WTC11 (cell line): ENCODE data around the gene PREP. TPM values are rescaled to one million over a fixed set of nuclear protein-coding genes. Genes with fewer than 3 reads are reported as not detected.

ENCODE experiments used
- ATAC-seq: fragments of 200-7000 bp; cut with Tn5 transposase; 2 replicates; pipeline ENCODE4 v1.10.0; 2021; ENCODE audit warnings: mild to moderate bottlenecking, moderate library complexity
- CTCF ChIA-PET: fragments of 300-600 bp; sonication (Branson Sonifier 250); formaldehyde crosslinking; loops from one replicate; lab custom pipeline; 2021; ENCODE audit warnings: antibody characterized with exemption; lab: Charles Lee
- POLR2A ChIA-PET: fragments of 350-600 bp; sonication (Branson Sonifier 250); formaldehyde crosslinking; loops from one replicate; lab custom pipeline; 2021; ENCODE audit warnings: antibody characterized with exemption; lab: Charles Lee
- DNase-seq: peaks from one replicate; pipeline ENCODE4 v3.0.0; 2021; ENCODE audit warnings: low spot score
- H3K27ac Mint-ChIP-seq: 2 replicates; pipeline ENCODE4 v1.8.0; 2021; ENCODE audit warnings: mixed read lengths
- H3K27me3 Mint-ChIP-seq: 2 replicates; pipeline ENCODE4 v1.8.0; 2021; ENCODE audit warnings: low read depth, mild to moderate bottlenecking, moderate library complexity, mixed read lengths
- H3K36me3 Mint-ChIP-seq: 2 replicates; pipeline ENCODE4 v1.8.0; 2021; ENCODE audit warnings: mixed read lengths
- H3K4me1 Mint-ChIP-seq: 2 replicates; pipeline ENCODE4 v1.8.0; 2022; ENCODE audit warnings: mixed read lengths
- H3K4me3 Mint-ChIP-seq: 2 replicates; pipeline ENCODE4 v1.8.0; 2021; ENCODE audit warnings: mild to moderate bottlenecking, moderate library complexity, mixed read lengths
- H3K9me3 Mint-ChIP-seq: 2 replicates; pipeline ENCODE4 v1.8.0; 2021; ENCODE audit warnings: mixed read lengths
- AFF4 ChIP-seq: sonication (generic); formaldehyde crosslinking; IDR thresholded peaks from 2 replicates; pipeline ENCODE4 v1.8.1; 2023; ENCODE audit warnings: mild to moderate bottlenecking, missing genetic modification reagents, borderline replicate concordance
- ATF3 ChIP-seq: sonication (generic); formaldehyde crosslinking; conservative IDR thresholded peaks from 2 replicates; pipeline ENCODE4 v1.8.1; 2022; ENCODE audit warnings: mild to moderate bottlenecking, missing genetic modification reagents
- CREB1 ChIP-seq: sonication (generic); formaldehyde crosslinking; IDR thresholded peaks from 2 replicates; pipeline ENCODE4 v1.8.0; 2023; ENCODE audit warnings: mild to moderate bottlenecking, missing genetic modification reagents
- EMX1 ChIP-seq: fragments of 250-450 bp; sonication (Bioruptor Pico); IDR thresholded peaks from 2 replicates; pipeline ENCODE4 v1.8.0; 2021; ENCODE audit warnings: mild to moderate bottlenecking
- ERG ChIP-seq: fragments of 250-450 bp; sonication (Bioruptor Pico); IDR thresholded peaks from 2 replicates; pipeline ENCODE4 v1.8.0; 2021; ENCODE audit warnings: mild to moderate bottlenecking
- FOXP4 ChIP-seq: sonication (generic); formaldehyde crosslinking; IDR thresholded peaks from 2 replicates; pipeline ENCODE4 v1.8.0; 2022; ENCODE audit warnings: mild to moderate bottlenecking, missing genetic modification reagents
- MXD4 ChIP-seq: fragments of 250-450 bp; sonication (Bioruptor Pico); IDR thresholded peaks from 2 replicates; pipeline ENCODE4 v1.8.0; 2021; ENCODE audit warnings: mild to moderate bottlenecking, moderate library complexity, borderline replicate concordance
- TEAD1 ChIP-seq: sonication (generic); formaldehyde crosslinking; IDR thresholded peaks from 2 replicates; pipeline ENCODE4 v1.8.0; 2022; ENCODE audit warnings: mild to moderate bottlenecking, missing genetic modification reagents
- ZBTB43 ChIP-seq: sonication (generic); formaldehyde crosslinking; IDR thresholded peaks from 2 replicates; pipeline ENCODE4 v1.8.1; 2023; ENCODE audit warnings: mild to moderate bottlenecking, missing genetic modification reagents
- ZNF317 ChIP-seq: sonication (generic); formaldehyde crosslinking; IDR thresholded peaks from 2 replicates; pipeline ENCODE4 v1.8.1; 2023; ENCODE audit warnings: low read depth, mild to moderate bottlenecking, moderate library complexity, missing genetic modification reagents, borderline replicate concordance
- ZSCAN18 ChIP-seq: fragments of 250-450 bp; sonication (Bioruptor Pico); IDR thresholded peaks from 2 replicates; pipeline ENCODE4 v2.1.2; 2022; ENCODE audit warnings: mild to moderate bottlenecking, moderate library complexity
- total RNA-seq: library from RNA; stranded (reverse); gene quantifications from 3 replicates; pipeline ENCODE4 v1.2.3, GENCODE V29; 2021
- TF ChIP-seq, protein P1 (sequence below): fragments of 250-450 bp; sonication (Bioruptor Pico); IDR thresholded peaks from 2 replicates; pipeline ENCODE4 v1.9.0; 2021; ENCODE audit warnings: mild to moderate bottlenecking

Gene PREP
- total RNA-seq, 1 experiment from 2014 or later = 58.8 TPM

DNA sequence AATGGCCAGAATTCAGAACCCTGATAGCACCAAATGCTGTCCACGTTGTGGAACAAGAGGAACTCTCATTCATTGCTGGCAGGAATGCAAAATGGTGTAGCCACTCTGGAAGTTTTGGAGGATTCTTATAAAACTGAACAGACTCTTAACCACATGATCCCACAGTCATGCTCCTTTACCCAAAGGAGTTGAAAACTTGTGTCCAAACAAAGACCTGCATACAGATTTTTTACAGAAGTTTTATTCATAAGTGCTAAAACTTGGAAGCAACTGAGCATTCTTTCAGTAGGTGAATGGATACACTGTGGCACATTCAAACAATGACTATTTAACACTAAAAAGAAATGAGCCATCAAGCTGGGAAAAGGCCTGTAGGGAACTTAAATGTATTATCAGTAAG is 32.5 kb downstream of the PREP start (continued):
- TF ChIP-seq ZNF317 (CRISPR knock-in tag) = no peak
- TF ChIP-seq ZSCAN18 = no peak
- TF ChIP-seq ERG (CRISPR knock-in tag) = no peak
- TF ChIP-seq CREB1 = no peak
- TF ChIP-seq, all 79 proteins: peak for 0

- H3K27ac Mint-ChIP-seq = no peak overlapping the region
- no peak overlapping the region for H3K4me3 Mint-ChIP-seq
- no peak for TF ChIP-seq FOXP4 (CRISPR knock-in tag)
- TF ChIP-seq, protein P1, sequence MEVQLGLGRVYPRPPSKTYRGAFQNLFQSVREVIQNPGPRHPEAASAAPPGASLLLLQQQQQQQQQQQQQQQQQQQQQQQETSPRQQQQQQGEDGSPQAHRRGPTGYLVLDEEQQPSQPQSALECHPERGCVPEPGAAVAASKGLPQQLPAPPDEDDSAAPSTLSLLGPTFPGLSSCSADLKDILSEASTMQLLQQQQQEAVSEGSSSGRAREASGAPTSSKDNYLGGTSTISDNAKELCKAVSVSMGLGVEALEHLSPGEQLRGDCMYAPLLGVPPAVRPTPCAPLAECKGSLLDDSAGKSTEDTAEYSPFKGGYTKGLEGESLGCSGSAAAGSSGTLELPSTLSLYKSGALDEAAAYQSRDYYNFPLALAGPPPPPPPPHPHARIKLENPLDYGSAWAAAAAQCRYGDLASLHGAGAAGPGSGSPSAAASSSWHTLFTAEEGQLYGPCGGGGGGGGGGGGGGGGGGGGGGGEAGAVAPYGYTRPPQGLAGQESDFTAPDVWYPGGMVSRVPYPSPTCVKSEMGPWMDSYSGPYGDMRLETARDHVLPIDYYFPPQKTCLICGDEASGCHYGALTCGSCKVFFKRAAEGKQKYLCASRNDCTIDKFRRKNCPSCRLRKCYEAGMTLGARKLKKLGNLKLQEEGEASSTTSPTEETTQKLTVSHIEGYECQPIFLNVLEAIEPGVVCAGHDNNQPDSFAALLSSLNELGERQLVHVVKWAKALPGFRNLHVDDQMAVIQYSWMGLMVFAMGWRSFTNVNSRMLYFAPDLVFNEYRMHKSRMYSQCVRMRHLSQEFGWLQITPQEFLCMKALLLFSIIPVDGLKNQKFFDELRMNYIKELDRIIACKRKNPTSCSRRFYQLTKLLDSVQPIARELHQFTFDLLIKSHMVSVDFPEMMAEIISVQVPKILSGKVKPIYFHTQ (CRISPR knock-in tag) = no peak
- no peak for TF ChIP-seq ZNF317 (CRISPR knock-in tag)
- TF ChIP-seq TEAD1 = no peak
- TF ChIP-seq CREB1 = no peak
- TF ChIP-seq MXD4 = no peak
- TF ChIP-seq ZBTB43 (CRISPR knock-in tag) = no peak
- TF ChIP-seq AFF4 (CRISPR knock-in tag) = no peak
- no peak for TF ChIP-seq EMX1 (CRISPR knock-in tag)
- TF ChIP-seq ATF3 (CRISPR knock-in tag) = no peak
- no peaks in the 10 kb centered on the region; the same call in 1 of the 2 replicates for H3K4me1 Mint-ChIP-seq
- no peak for DNase-seq
- POLR2A ChIA-PET = no interaction called here
- ATAC-seq = no peak
- CTCF ChIA-PET = no interaction called here
- H3K36me3 Mint-ChIP-seq = peaks cover 48% of the 10 kb centered on the region
- no peaks in the 10 kb centered on the region for H3K9me3 Mint-ChIP-seq
- no peaks in the 10 kb centered on the region for H3K27me3 Mint-ChIP-seq
Observed at GRCh38 chr6:105369145-105369544, 33.7 kb downstream of the PREP start.
